Right lobe of liver (tissue), 4 donors: ENCODE data around the gene NBAS.

Experiments
- POLR2A ChIP-seq: fragments of 450-650 bp; IDR thresholded peaks from one replicate; pipeline ENCODE4 v1.6.1; 2017; ENCODE audit warnings: antibody characterized with exemption, mild to moderate bottlenecking
- TF ChIP-seq, protein P1 (sequence below), 4 donors: fragments of 200-600 bp in 3 of 4; fragments of 450-650 bp in 1 of 4; IDR thresholded peaks; one replicate each; pipeline versions ENCODE4 v1.5.1 to v1.8.0; 2016 to 2022; ENCODE audit warnings: antibody characterized with exemption in 4 of 4, mild to moderate bottlenecking in 2 of 4
- donor health status: DM: no; HTN: no; CAD: no.
- donor health status: DM: no; HTN: no; CAD: no.
- donor health status: DM: no; HTN: yes; CAD: no.

GRCh38 chr2:15251753-15252152, 309.4 kb downstream of the NBAS start:
- TF ChIP-seq POLR2A = no peak
- TF ChIP-seq, protein P1, sequence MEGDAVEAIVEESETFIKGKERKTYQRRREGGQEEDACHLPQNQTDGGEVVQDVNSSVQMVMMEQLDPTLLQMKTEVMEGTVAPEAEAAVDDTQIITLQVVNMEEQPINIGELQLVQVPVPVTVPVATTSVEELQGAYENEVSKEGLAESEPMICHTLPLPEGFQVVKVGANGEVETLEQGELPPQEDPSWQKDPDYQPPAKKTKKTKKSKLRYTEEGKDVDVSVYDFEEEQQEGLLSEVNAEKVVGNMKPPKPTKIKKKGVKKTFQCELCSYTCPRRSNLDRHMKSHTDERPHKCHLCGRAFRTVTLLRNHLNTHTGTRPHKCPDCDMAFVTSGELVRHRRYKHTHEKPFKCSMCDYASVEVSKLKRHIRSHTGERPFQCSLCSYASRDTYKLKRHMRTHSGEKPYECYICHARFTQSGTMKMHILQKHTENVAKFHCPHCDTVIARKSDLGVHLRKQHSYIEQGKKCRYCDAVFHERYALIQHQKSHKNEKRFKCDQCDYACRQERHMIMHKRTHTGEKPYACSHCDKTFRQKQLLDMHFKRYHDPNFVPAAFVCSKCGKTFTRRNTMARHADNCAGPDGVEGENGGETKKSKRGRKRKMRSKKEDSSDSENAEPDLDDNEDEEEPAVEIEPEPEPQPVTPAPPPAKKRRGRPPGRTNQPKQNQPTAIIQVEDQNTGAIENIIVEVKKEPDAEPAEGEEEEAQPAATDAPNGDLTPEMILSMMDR (IDR thresholded peaks at IDR 0.05) = no peak
